HFFc6 (cell line): ENCODE results near the gene FAM13A. TPM values are rescaled to one million over a fixed set of nuclear protein-coding genes. Genes with fewer than 3 reads are reported as not detected.
A peak's percentile ranks its signal among the peaks of the same experiment; 100 is the strongest.

ENCODE experiments used
- DNase-seq: peaks from one replicate; pipeline ENCODE4 v3.0.0-alpha.2; 2018
- H3K27ac Mint-ChIP-seq: 2 replicates; pipeline ENCODE4 v1.8.0; 2020; ENCODE audit warnings: mild to moderate bottlenecking, mixed read lengths
- H3K27me3 Mint-ChIP-seq: 2 replicates; pipeline ENCODE4 v1.8.0; 2021; ENCODE audit warnings: mild to moderate bottlenecking, moderate library complexity, mixed read lengths; ENCODE audit not compliant: insufficient read depth
- H3K36me3 Mint-ChIP-seq: 2 replicates; pipeline ENCODE4 v1.8.0; 2021; ENCODE audit warnings: low read depth, mixed read lengths
- H3K4me1 Mint-ChIP-seq: 2 replicates; pipeline ENCODE4 v1.8.0; 2020; ENCODE audit warnings: low read depth, mixed read lengths
- H3K4me3 Mint-ChIP-seq: 2 replicates; pipeline ENCODE4 v1.8.0; 2020; ENCODE audit warnings: mild to moderate bottlenecking, moderate library complexity, mixed read lengths
- H3K9me3 Mint-ChIP-seq: 2 replicates; pipeline ENCODE4 v1.8.0; 2020; ENCODE audit warnings: mild to moderate bottlenecking, mixed read lengths
- CTCF ChIP-seq: fragments of 200-600 bp; sonication (generic); IDR thresholded peaks from 2 replicates; pipeline ENCODE4 v1.5.0; 2021; ENCODE audit warnings: antibody characterized with exemption, mild to moderate bottlenecking
- total RNA-seq, 6 experiments: library from RNA; stranded (reverse); fragmentation: NEBNext Ultra II Directional; extraction: Animal tissue kit (Norgen Biotek cat#: 25700); gene quantifications; 2 replicates in 1 of 6; 3 replicates in 5 of 6; pipeline ENCODE4 v1.2.3, GENCODE V29; 2021

The FAM13A gene
- total RNA-seq, 6 experiments from 2014 or later = 8.0 to 11.2 (median 9.7) TPM

GRCh38 chr4:88985088-88985773 lies 71.8 kb downstream of the FAM13A start:
- Mint-ChIP-seq H3K36me3 (no peaks in the 10 kb centered on the region), H3K9me3 (no peaks in the 10 kb centered on the region), H3K27ac (0 out of 2 replicates have a peak overlapping the region, but pooled peaks have one; percentile 19), H3K4me1 (peaks cover 22% of the 10 kb centered on the region), H3K27me3 (no peaks in the 10 kb centered on the region; the same call in 1 of the 2 replicates), H3K4me3 (no peak overlapping the region)
- no peak for TF ChIP-seq CTCF
- peak; percentile 76 for DNase-seq

- DNase-seq = no peak
- Mint-ChIP-seq H3K4me3 (no peak overlapping the region), H3K9me3 (no peaks in the 10 kb centered on the region), H3K4me1 (peaks cover 16% of the 10 kb centered on the region), H3K36me3 (no peaks in the 10 kb centered on the region), H3K27ac (no peak overlapping the region), H3K27me3 (no peaks in the 10 kb centered on the region)
- no peak for TF ChIP-seq CTCF
Observed at GRCh38 chr4:88982757-88983156, 74.2 kb downstream of the FAM13A start.

- Mint-ChIP-seq H3K27me3 (no peaks in the 10 kb centered on the region), H3K4me3 (no peak overlapping the region), H3K36me3 (no peaks in the 10 kb centered on the region), H3K9me3 (no peaks in the 10 kb centered on the region), H3K27ac (no peak overlapping the region), H3K4me1 (peaks cover 16% of the 10 kb centered on the region)
- no peak for DNase-seq
- TF ChIP-seq CTCF = no peak
Observed at GRCh38 chr4:88981993-88982392, 75.0 kb downstream of the FAM13A start.

- H3K27ac Mint-ChIP-seq = no peak overlapping the region
- no peaks in the 10 kb centered on the region for H3K9me3 Mint-ChIP-seq
- no peaks in the 10 kb centered on the region for H3K27me3 Mint-ChIP-seq
- no peaks in the 10 kb centered on the region for H3K36me3 Mint-ChIP-seq
- H3K4me1 Mint-ChIP-seq = peaks cover 17% of the 10 kb centered on the region
- H3K4me3 Mint-ChIP-seq = no peak overlapping the region
- DNase-seq = no peak
- no peak for TF ChIP-seq CTCF
Observed at GRCh38 chr4:88981556-88981955, 75.4 kb downstream of the FAM13A start.

GRCh38 chr4:88979276-88979675 lies 77.7 kb downstream of the FAM13A start:
- H3K4me1 Mint-ChIP-seq = peaks cover 12% of the 10 kb centered on the region
- H3K9me3 Mint-ChIP-seq = no peaks in the 10 kb centered on the region
- H3K4me3 Mint-ChIP-seq = no peak overlapping the region
- TF ChIP-seq CTCF = no peak
- no peaks in the 10 kb centered on the region for H3K36me3 Mint-ChIP-seq
- H3K27me3 Mint-ChIP-seq = no peaks in the 10 kb centered on the region
- H3K27ac Mint-ChIP-seq = no peak overlapping the region
- DNase-seq = no peak

- peaks cover 12% of the 10 kb centered on the region for H3K4me1 Mint-ChIP-seq
- TF ChIP-seq CTCF = no peak
- no peak overlapping the region for H3K27ac Mint-ChIP-seq
- no peaks in the 10 kb centered on the region for H3K9me3 Mint-ChIP-seq
- no peaks in the 10 kb centered on the region for H3K27me3 Mint-ChIP-seq
- no peak overlapping the region for H3K4me3 Mint-ChIP-seq
- no peaks in the 10 kb centered on the region for H3K36me3 Mint-ChIP-seq
- no peak for DNase-seq
Observed at GRCh38 chr4:88976775-88977035, 80.3 kb downstream of the FAM13A start.
